Kidney epithelial cell (primary cell): ENCODE results near the gene NUAK1. TPM values are rescaled to one million over a fixed set of nuclear protein-coding genes. Genes with fewer than 3 reads are reported as not detected.
"Not testable (repeated sequence)": the region's sequence is repeated elsewhere in the genome, so short reads cannot be mapped to it uniquely, and the experiment has no call there.

Experiments
- DNase-seq: peaks from one replicate; pipeline ENCODE4 v3.0.0-alpha.2; 2010; ENCODE audit warnings: low read depth
- H3K27me3 ChIP-seq: 2 replicates; pipeline ENCODE4 v1.6.0; 2011; ENCODE audit warnings: low read length; ENCODE audit not compliant: control insufficient read depth, insufficient read depth
- H3K36me3 ChIP-seq: 2 replicates; pipeline ENCODE4 v1.5.1; 2011; ENCODE audit warnings: low read length; ENCODE audit not compliant: control insufficient read depth, insufficient read depth
- H3K4me3 ChIP-seq: 2 replicates; pipeline ENCODE4 v1.5.1; 2011; ENCODE audit warnings: low read depth, mild to moderate bottlenecking, control low read depth, low read length
- total RNA-seq: library from RNA; depleted of rRNA; stranded (reverse); fragments of >200 nt; gene quantifications from 2 replicates; pipeline ENCODE4 v1.2.3, GENCODE V29; 2015
- TF ChIP-seq, protein P1 (sequence below): IDR thresholded peaks from 2 replicates; pipeline ENCODE4 v1.5.1; 2011; ENCODE audit warnings: mild to moderate bottlenecking, moderate library complexity, low read length, control low read depth, inconsistent platforms; ENCODE audit not compliant: insufficient read depth, poor library complexity, severe bottlenecking

Gene NUAK1
- total RNA-seq, 1 donor from 2014 or later: 38.2 TPM

DNA sequence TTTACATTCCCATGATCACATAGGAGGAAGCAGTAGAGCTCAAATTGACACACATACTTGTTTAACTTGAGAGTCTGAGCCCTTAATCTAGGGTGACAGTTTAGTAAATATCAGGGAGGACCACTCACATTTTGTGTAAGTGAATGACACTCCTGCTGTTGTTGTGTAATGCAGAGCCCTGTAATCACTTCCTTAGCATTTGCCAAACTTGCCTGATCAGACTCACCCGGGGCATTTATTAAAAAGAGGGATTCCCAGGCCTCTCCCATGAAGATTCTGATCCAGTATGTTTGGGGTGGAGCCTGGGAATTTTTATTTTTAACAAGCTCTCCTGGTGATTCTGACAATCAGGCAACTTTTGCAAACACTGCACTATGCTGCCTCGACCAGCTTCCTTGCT, 119.6 kb downstream of the NUAK1 start:
- no peaks in the 10 kb centered on the region for H3K27me3 ChIP-seq
- TF ChIP-seq, protein P1, sequence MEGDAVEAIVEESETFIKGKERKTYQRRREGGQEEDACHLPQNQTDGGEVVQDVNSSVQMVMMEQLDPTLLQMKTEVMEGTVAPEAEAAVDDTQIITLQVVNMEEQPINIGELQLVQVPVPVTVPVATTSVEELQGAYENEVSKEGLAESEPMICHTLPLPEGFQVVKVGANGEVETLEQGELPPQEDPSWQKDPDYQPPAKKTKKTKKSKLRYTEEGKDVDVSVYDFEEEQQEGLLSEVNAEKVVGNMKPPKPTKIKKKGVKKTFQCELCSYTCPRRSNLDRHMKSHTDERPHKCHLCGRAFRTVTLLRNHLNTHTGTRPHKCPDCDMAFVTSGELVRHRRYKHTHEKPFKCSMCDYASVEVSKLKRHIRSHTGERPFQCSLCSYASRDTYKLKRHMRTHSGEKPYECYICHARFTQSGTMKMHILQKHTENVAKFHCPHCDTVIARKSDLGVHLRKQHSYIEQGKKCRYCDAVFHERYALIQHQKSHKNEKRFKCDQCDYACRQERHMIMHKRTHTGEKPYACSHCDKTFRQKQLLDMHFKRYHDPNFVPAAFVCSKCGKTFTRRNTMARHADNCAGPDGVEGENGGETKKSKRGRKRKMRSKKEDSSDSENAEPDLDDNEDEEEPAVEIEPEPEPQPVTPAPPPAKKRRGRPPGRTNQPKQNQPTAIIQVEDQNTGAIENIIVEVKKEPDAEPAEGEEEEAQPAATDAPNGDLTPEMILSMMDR: no peak
- no peaks in the 10 kb centered on the region for H3K36me3 ChIP-seq
- DNase-seq: no peak
- H3K4me3 ChIP-seq: no peak overlapping the region

DNA sequence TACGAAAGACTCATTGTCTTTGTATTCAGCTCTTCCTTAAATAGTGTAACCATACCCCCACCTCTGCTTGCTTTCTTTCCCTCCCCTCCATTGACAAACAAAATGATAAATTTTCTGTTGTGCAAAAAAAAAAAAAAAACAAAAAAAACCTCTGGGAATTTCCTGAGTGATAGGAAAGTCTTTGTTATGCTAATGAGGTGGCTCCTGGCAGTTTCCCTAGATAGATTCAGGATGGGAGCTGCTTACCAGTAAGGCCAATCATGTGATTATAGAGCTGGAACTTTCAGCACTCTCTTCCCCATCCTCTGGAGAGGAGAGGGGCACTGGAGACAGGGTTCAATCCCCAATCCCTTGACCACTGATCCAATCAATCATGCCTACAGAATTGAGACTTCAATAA, 120.5 kb downstream of the NUAK1 start:
- DNase-seq: no peak
- Histone ChIP-seq H3K36me3 (no peaks in the 10 kb centered on the region), H3K4me3 (no peak overlapping the region), H3K27me3 (no peaks in the 10 kb centered on the region)
- TF ChIP-seq, protein P1: no peak

DNA sequence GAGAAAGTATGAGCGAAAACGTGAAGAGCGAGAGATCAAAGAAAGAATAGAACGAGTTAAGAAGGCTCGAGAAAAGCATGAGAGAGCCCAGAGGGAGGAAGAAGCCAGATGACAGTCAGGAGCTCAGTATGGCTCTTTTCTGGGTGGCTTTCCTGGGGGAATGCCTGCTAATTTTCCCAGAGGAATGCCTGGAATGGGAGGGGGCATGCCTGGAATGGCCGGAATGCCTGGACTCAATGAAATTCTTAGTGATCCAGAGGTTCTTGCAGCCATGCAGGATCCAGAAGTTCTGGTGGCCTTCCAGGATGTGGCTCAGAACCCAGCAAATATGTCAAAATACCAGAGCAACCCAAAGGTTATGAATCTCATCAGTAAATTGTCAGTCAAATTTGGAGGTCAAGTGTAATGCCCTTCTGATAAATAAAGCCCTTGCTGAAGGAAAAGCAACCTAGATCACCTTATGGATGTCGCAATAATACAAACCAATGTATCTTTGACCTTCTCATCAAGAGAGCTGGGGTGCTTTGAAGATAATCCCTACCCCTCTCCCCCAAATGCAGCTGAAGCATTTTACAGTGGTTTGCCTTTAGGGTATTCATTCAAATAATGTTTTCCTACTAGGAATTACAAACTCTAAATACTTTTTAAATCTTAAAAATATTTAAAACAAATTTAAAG, 122.0 kb downstream of the NUAK1 start:
- DNase-seq, H3K36me3 ChIP-seq, H3K27me3 ChIP-seq, H3K4me3 ChIP-seq: not testable (repeated sequence)

DNA sequence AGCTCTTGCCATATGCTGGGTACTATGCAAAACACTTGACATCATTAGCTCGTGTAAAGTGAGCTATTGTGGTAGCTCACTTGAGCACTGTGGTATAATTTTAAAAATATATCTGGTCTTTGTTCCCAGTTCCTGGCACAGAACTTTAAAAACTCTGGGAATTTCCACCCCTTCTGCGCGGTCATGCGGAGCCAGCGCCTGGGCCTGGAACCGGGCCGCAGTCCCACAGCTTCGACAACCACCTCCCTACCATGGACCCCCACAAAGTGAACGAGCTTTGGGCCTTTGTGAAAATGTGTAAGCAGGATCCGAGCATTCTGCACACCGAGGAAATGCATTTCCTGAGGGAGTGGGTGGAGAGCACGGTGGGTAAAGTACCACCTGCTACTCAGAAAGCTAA, 123.1 kb downstream of the NUAK1 start:
- H3K36me3 ChIP-seq: no peaks in the 10 kb centered on the region
- TF ChIP-seq, protein P1: no peak
- H3K4me3 ChIP-seq: no peak overlapping the region
- H3K27me3 ChIP-seq: no peaks in the 10 kb centered on the region
- DNase-seq: no peak

DNA sequence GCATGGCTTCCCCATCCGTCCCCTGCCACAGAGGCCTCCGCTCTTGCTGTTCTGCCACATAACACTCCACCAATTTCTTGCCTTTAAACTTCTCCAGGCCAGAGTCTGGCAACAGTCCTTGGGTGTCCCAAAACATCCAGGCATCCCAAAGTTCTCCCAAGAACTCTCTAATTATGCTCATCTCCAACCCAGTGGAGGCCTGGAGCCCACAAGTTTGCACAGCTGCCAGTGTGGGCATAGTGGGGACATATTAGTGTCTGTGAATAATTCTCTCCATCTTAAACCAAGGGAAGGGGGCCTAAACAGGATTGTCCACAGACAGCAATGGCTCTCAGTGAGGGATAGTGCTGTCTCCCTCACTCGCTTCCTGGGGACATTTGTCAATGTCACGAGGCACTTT, 124.8 kb downstream of the NUAK1 start:
- Histone ChIP-seq H3K4me3 (no peak overlapping the region), H3K36me3 (no peaks in the 10 kb centered on the region), H3K27me3 (no peaks in the 10 kb centered on the region)
- DNase-seq: no peak
- TF ChIP-seq, protein P1: no peak

Other genes starting within 250 kb of the NUAK1 start
- gene CKAP4, start 109.1 kb upstream of the NUAK1 start, total RNA-seq: 112 and 115 TPM in 2 replicates
- 24.9 and 26.8 TPM in 2 replicates for gene TCP11L2, start 163.8 kb upstream of the NUAK1 start, total RNA-seq
- 9.3 and 10.3 TPM in 2 replicates for gene POLR3B, start 218.8 kb upstream of the NUAK1 start, total RNA-seq